GM18870 (cell line): ENCODE measurements around the gene LRIT2.

Experiments used
- ATAC-seq: cut with Tn5 transposase; IDR thresholded peaks from one replicate; pipeline ENCODE4 v1.9.1; 2021; ENCODE audit warnings: moderate library complexity; ENCODE audit not compliant: unreplicated experiment

The LRIT2 gene

GRCh38 chr10:84225427-84226173 is at the start of gene LRIT2:
Gene LRIT2, minus strand, starts transcription at chr10:84225544. Its CDS starts 24 bp downstream, at chr10:84225520.
- ATAC-seq: no peak

- no peak for ATAC-seq
These were observed 45.4 kb upstream of the LRIT2 start for GRCh38 chr10:84270708-84271107.

- ATAC-seq: no peak
These were observed 44.4 kb upstream of the LRIT2 start for GRCh38 chr10:84269773-84270172.

- ATAC-seq: no peak
These were observed 43.8 kb upstream of the LRIT2 start for GRCh38 chr10:84269162-84269561.

- no peak for ATAC-seq
These were observed 42.3 kb upstream of the LRIT2 start for GRCh38 chr10:84267503-84268126.

- no peak for ATAC-seq
These were observed 40.1 kb upstream of the LRIT2 start for GRCh38 chr10:84265418-84265817.

- peak; percentile 90 for ATAC-seq
These were observed 39.3 kb upstream of the LRIT2 start for GRCh38 chr10:84264611-84265141.

GRCh38 chr10:84263716-84264115 is 38.4 kb upstream of the LRIT2 start:
- ATAC-seq: no peak

GRCh38 chr10:84262190-84262956 is 37.0 kb upstream of the LRIT2 start:
- ATAC-seq: no peak

GRCh38 chr10:84261236-84261915 is 36.0 kb upstream of the LRIT2 start:
- no peak for ATAC-seq

GRCh38 chr10:84258034-84258695 is 32.8 kb upstream of the LRIT2 start:
- ATAC-seq: no peak

GRCh38 chr10:84257343-84258020 is 32.1 kb upstream of the LRIT2 start:
- ATAC-seq: no peak

GRCh38 chr10:84256510-84257342 is 31.4 kb upstream of the LRIT2 start:
- no peak for ATAC-seq

- no peak for ATAC-seq
These were observed 29.5 kb upstream of the LRIT2 start for GRCh38 chr10:84254552-84255478.

GRCh38 chr10:84248794-84249193 is 23.4 kb upstream of the LRIT2 start:
- ATAC-seq: no peak

- no peak for ATAC-seq
These were observed 22.2 kb upstream of the LRIT2 start for GRCh38 chr10:84247496-84247895.

- no peak for ATAC-seq
These were observed 19.4 kb upstream of the LRIT2 start, which contains the start of gene RGR for GRCh38 chr10:84244651-84245270. Gene RGR, plus strand, starts transcription at chr10:84245053. Its CDS starts 38 bp downstream, at chr10:84245091.
